Astrocyte of the spinal cord (primary cell): ENCODE results near the gene MLN.

ENCODE experiments used
- DNase-seq: peaks from one replicate; pipeline ENCODE4 v3.0.0; 2011; ENCODE audit warnings: low read depth, low spot score
- H3K4me3 ChIP-seq: 2 replicates; pipeline ENCODE4 v1.5.1; 2011; ENCODE audit warnings: low read depth, mild to moderate bottlenecking, low read length, moderate library complexity
- CTCF ChIP-seq: IDR thresholded peaks from 2 replicates; pipeline ENCODE4 v1.5.1; 2012; ENCODE audit warnings: low read depth, mild to moderate bottlenecking, low read length, inconsistent platforms
- in situ Hi-C: cut with HindIII; loops from 2 replicates; pipeline ENCODE4 v1.10.0; 2017; ENCODE audit warnings: low sequenced_read_pairs

Gene MLN

GRCh38 chr6:33744895-33745546 is 58.8 kb downstream of the MLN start:
- in situ Hi-C loops: no loop called here
- no peak for TF ChIP-seq CTCF
- H3K4me3 ChIP-seq: no peak overlapping the region

More at GRCh38 chr6:33744895-33745546, 58.8 kb downstream of the MLN start:
- no peak for DNase-seq
